ENCODE data around the gene EDIL3.

- TF ChIP-seq POLR2A (IDR thresholded peaks at IDR 0.05) (no peak), CTCF (IDR thresholded peaks at IDR 0.05) (peak in 3 of 12 donors; percentile 12 to 24 (median 18))
Observed at GRCh38 chr5:84255315-84255714, 129.4 kb downstream of the EDIL3 start.
